ENCODE data around the gene ADSS2.

DNA sequence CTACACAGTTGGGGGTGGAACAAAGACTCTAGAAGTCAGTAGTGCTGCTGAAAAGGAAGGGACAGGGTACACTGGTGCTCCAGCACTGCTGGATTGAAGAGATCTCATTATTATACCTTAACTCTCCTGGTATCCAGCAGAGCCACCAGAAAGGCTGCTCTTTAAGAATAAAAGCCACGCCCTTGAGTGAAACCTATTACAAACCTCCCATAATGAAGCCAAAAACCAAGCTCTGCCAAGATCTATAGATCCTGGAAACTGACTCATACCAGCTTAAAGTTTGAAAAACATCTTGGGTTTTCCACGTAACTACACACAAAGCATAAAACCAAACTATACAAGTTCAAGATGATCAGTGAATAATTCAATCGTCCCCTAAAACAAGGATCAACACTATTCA lies 38.0 kb downstream of the ADSS2 start:
- TF ChIP-seq CTCF (IDR thresholded peaks at IDR 0.05) (no peak), POLR2AphosphoS5 (IDR thresholded peaks at IDR 0.05) (no peak)
